ENCODE data around the gene ARFGAP1.

ARFGAP1 gene

DNA sequence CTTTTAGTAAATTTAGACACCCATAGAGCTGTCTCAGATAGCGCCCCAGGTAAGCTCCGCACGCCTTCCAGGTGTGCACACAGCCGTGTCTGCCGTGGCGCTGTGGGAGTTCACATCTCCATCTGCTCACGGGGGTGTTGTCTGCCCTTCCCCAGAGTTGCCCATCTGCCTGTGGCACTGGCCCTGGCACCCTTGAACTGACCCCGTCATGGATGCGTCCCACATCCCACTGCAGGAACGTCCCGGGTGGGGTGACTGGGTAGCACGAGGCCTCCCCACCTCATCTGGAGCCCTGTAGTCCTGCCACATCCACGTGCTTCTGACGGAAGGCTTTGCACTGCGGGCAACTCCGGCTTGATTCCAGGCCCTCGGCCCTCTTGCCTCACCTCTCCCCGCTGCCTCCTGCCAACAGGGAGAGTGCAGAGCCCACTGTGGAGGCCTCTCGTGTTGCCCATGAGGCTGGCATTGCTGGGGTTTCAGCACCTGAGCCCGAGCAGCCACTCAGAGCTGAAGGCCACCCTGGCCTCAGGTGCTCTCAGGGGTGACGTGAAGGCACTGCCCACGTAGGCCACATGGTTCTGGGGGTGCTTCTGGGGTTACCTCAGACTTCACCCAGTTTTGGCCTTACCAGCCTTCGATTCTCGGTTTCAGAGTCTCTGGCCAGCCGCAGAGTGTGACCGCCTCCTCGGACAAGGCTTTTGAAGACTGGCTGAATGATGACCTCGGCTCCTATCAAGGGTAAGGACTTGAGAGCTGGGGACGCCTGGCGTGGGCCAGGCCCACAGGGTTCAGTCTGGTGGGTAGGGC lies 5.1 kb downstream of the ARFGAP1 start:
- no peak for DNase-seq (ENCODE audit: low read depth)

DNA sequence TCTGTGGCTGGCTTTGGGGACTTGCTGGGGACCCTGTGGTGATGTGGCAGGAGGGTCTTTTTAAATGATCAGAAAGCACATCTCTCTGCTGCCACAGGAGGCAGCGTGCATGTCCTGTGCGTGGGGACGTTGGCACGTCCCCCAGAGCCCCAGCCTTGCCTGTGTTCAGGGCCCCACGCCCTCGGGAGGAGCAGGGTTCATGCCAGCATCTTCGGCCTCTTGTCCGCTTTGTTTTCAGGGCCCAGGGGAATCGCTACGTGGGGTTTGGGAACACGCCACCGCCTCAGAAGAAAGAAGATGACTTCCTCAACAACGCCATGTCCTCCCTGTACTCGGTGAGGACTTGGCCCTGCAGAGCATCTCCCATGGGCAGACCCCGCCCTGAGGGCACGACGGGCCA lies 6.0 kb downstream of the ARFGAP1 start:
- DNase-seq (ENCODE audit: low read depth), result no peak

DNA sequence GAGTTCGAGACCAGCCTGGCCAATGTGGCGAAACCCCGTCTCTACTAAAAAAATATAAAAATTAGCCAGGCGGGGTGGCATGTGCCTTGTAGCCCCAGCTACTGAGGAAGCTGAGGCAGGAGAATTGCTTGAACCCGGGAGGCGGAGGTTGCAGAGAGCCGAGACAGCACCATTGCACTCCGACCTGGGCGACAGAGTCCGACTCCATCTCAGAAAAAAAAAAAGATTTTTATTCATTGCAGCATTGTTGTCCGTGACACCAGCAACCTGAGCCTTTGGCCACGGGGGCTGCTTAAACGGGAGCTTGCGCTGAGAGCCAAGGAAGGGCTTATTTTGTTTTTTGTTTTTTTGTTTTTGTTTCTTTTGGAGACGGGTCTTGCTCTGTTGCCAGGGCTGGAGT lies 7.3 kb downstream of the ARFGAP1 start:
- DNase-seq (ENCODE audit: low read depth), result no peak

DNA sequence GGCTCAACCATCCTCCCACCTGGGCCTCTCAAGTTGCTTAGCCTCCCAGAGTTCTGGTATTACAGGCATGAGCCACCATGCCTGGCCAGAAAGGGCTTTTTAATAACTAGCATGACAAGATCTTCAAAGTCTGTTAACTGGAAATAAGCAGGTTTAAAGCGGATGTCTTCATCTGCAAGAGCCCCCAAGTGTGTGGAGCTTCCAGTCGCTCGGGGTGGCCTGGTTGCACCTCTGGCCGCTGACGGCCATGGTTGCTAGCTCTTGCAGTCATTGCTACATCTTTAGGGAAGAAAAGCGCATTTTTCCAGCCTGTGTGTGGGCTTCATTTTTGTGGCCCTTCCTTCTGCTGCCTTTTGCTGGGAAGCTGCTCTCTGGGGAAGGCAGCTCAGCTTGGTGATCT lies 7.8 kb downstream of the ARFGAP1 start:
- no peak for DNase-seq (ENCODE audit: low read depth)

DNA sequence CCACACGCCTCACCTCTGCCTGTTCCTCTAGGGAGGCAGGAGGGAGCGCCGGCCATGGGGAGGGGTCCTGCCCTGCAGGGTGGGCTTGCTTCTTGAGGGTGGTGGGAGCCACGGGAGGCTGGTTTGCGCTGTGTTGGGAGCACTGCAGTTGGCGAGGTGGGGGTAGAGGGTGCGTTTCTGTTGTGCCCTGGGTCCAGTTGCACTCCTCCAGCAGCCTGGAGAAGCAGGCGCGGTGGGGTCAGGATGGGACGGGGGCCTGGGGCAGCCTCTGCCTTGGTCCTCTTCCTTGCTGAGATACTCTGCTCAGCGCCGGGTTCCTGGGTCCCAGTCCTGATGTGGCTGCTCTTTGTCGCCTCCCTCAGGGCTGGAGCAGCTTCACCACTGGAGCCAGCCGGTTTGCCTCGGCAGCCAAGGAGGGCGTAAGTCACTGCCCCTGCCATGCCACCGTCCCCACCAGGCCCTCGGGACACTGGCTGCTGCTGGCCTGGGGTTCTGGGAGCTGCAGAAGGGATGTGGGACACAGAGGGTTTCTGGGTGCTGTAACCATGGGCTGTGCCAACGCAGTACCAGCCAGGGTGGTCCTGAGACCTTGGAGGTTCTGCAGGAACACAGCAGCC lies 8.4 kb downstream of the ARFGAP1 start:
- DNase-seq (ENCODE audit: low read depth), result no peak

DNA sequence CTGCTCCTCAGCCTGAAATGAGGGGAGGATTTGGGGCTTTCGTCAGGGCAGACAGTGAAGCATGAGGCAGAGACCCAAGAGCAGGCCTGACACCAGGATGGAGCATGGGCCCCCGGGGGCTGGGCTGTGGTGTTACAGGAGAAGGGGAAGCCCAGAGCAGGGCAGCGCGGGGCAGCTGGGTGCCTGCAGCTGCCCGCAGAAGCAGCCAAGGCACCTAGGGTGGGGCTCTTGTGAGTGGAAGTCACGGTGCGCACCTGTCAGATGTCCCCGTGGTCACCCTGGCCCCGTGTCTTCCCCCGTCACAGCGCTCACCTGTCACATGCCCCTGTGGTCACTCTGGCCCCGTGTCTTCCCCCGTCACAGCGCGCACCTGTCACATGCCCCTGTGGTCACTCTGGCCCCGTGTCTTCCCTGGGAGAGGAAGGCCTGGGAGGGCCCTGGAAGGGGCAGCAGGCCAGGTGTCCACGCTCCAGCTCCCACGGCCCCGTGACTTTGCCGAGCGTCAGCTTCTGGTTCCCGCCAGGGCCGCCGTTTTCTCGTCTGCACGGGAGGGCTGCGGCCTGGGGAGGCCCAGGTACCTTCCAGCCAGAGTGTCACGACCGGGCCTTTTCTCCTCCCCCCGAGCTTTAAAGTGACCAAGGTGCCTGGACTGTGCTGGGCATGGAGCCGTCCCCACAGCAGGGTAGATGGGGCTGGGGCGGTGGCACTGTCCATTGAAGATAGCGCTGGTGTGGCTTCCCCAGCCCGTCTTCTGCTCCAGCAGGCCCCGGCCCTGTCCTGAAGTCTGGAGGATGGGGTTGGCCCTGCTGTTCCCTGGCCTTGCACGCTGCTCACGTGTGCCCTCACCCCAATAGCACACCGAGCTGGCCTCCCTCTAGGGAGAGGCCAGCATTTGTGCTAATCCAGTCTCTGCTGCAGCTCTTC lies 9.4 kb downstream of the ARFGAP1 start:
- DNase-seq (ENCODE audit: low read depth), result no peak

DNA sequence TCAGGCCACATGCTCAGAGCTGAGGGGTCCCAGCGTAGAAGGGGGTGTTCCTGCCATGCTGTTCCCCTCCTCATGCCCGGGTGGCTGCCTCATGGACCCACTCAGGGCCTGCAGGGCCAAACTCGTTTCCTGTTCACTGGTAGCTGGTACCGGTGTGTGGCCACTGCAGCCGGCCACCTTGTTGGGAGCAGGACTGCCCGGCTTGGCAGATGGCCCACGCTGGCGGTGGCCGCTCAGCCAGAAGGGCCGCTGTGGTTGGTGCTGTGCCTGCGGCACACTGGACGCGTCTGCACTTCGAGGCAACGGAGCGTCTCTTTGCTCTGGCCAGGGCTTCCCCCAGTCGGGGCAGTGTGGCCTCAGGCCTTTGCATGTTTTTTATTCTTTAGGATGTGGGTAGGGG lies 10.3 kb downstream of the ARFGAP1 start:
- DNase-seq (ENCODE audit: low read depth), result no peak

DNA sequence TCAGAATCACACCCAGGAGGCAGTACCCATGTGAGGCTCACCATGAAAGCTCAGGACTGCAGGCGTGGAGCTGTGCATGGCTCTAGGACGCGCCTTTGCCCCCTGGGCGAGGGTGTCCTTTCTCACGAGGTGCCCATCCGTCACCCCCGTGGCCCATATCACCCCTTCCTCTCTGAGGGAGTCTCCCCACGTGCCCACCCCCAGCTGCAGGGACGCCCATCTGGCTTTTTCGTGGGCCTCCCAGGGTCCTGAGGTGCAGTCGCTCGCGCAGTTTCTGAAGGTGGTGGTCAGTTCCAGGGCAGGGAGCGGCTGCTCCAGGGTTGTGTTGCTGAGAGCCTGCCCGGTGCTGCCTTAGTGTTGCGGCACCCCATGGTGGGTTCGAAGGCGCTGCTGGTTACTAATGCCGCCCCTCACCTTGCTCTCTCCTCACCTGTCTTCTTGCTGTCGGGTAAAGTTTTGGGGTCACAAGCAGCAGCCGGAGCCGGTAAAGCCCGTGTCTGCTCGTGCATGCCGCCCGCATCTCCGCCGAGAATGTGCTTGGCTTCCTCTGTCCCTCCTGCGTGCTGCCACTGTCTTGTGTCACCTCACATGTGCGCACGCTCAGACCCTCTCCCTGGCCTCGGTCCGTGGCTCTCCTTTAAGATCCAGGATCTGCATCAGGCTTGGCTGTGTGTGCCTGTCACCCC lies 10.9 kb downstream of the ARFGAP1 start:
- DNase-seq (ENCODE audit: low read depth), result no peak

DNA sequence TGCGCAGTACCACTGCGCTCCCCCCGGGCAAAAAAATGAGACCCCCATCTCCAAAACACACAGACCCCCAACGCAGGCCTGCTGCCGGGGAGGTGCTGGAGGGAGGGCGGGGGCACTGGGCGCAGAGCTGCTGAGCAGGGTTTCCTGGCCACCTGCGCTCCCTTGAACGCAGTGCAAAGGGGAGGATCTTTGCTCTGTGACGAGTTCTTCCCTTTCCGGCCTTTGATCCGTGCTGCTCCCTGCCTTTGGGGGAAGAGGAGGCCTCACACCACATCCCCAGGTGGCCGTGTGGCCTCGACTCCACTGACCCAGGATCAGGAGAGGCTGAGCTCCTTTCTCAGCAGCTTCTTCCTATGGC lies 11.4 kb downstream of the ARFGAP1 start:
- DNase-seq (ENCODE audit: low read depth), result no peak

DNA sequence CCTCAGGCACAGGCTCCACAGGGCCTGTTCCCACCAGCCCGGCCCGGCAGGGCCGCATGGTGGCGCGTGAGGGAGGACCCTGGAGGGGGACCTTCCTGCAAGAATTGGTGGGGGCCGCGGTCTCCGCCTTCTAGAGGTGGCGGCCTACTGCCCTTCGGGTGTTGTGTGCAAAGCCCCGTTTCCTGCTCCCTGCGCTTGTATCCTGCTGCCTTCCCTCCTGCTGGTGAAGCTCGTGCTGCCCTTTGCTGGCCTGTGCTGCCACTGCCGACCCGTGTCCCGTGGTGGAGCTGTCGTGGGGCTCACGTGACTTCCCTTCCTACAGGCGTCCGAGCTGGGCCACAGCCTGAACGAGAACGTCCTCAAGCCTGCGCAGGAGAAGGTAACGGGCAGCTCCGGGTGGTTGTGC lies 11.9 kb downstream of the ARFGAP1 start:
- no peak for DNase-seq (ENCODE audit: low read depth)

DNA sequence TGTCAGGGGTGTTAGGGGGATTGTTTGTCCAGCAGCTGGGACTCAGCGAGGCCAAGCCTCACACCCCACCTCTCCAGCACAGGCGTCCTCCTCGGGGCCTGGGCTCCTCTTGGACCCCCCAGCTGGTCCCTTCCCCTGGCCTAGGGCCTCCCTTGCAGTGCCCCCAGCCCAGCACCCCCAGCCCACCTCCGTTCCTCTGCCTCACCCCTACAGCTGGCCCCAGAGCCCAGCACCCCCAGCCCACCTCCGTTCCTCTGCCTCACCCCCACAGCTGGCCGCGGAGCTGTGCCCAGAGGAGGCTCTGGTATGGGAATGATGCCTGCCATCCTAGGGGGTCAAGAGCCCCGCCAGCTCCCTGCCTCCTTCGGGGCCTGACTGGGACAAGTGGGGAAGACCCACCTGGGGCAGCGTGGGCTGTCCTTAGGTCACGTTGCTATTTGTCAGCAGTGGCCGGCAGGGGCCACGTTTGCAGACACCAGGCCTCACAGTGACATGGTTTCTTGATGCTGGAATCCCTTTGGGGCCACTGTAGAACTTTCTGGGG lies 12.4 kb downstream of the ARFGAP1 start:
- no peak for DNase-seq (ENCODE audit: low read depth)

DNA sequence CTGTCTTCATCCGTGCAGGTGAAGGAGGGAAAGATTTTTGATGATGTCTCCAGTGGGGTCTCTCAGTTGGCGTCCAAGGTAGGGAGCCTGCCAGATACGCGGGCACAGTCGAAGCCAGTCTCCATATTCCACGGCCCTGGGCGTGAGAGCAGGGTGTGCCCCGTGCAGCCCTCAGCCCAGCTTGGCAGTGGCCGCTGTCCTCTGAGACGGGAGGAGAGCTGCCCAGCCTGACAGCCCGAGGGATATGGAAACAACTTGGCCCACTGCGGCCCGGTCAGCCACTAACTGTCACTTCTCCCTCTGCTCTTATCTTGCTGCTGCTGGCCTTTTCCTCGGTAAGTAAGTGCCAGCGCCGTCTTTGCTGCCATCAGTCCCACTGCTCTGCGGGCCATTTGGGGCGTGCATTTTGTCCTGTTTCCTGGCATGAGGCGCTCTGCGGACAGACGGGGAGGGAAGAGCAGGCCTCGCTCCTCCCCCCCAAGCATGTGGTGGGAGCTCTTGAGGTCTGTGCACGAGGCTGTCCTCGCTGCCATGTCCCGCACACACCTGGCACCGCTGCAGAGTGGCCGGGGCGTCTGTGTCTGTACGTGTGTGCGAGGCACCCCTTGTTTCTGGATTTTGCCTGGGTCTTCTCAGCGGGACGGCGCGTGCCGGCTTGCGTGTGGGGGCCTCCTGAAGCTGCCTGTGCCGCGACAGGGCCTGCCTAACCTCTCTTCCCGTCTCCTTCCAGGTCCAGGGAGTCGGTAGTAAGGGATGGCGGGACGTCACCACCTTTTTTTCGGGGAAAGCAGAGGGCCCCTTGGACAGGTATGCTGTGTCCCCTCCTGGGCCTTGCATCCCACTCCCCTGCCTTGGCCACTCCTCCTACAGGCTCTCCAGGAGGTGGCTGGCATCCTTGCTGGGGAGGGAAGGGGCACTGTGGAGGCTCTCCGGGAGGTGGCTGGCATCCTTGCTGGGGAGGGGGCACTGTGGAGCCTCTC lies 13.3 kb downstream of the ARFGAP1 start:
- DNase-seq (ENCODE audit: low read depth), result no peak

DNA sequence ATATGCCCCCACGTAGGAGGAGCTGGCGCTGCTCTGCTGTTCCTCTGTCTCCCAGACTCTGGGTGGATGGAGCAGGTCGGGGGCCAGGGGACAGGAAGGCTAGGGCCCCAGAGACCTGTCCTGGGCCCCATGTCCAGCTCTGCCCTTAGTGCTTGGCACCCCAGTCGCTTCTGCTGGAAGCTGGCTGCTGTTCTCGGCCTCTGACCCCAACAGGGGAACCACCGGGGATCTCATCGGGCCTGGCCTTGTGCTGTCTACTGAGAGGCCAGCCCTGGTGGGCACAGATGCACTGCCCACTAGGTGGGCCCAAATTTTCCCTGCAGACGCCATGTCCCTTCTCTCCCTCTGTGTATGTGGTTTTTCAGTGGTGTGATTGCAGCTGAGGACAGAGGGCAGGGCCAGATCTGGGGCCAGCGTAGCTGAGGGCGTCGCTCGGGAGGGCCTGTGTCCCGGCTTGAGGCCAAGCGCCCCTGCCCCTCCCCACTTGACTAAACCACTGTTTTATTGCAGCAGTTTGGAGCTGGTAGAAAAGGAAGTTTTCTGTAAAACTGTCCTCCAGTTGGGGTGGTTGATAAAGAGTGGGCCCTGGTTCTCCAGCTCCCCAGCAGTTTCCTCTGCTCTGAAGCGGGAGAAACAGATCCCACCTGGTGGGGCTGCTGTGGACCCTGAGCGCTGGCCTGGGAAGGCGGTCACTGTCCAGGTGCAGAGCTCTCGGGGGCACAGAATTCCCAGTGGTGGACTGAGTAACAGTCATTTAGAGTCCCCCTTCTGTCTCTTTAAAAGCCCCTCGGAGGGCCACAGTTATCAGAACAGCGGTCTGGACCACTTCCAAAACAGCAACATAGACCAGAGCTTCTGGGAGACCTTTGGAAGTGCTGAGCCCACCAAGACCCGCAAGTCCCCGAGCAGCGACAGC lies 14.4 kb downstream of the ARFGAP1 start:
- no peak for DNase-seq (ENCODE audit: low read depth)

DNA sequence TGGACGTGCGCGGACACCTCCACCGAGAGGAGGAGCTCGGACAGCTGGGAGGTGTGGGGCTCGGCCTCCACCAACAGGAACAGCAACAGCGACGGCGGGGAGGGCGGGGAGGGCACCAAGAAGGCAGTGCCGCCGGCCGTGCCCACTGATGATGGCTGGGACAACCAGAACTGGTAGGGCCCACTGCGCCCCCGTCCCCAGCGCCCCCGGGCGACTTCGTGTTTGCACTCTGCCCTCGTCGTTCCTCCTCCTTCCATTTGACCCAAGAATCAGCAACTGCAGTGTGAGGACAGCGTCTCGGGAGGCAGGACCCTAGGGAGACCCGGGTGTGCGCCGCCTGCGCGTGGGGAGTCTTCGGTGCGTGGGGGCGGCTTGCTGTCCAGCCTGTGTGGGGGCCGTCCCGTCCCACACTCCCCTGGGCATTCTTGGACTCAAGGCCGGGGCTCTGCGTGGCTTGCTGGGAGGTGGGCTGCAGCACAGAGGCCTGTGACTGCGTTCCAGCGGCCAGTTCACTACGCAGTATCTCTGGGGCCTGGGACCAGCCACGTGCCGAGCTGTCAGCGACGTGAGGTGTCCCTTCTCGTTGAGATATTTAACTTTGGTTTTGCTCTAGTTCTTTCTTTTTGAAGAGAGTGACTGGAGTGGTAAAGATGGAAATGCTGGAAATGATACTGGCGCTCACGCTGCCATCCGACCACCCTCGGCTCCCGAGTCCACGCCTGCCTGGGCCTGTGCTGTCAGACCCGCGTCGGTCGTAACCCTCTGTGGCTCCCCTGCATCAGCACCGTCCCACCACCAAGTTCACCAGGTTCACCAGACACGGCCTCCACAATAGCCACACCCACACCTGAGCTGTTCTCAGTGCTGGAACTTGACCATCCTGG lies 15.3 kb downstream of the ARFGAP1 start:
- no peak for DNase-seq (ENCODE audit: low read depth)

DNA sequence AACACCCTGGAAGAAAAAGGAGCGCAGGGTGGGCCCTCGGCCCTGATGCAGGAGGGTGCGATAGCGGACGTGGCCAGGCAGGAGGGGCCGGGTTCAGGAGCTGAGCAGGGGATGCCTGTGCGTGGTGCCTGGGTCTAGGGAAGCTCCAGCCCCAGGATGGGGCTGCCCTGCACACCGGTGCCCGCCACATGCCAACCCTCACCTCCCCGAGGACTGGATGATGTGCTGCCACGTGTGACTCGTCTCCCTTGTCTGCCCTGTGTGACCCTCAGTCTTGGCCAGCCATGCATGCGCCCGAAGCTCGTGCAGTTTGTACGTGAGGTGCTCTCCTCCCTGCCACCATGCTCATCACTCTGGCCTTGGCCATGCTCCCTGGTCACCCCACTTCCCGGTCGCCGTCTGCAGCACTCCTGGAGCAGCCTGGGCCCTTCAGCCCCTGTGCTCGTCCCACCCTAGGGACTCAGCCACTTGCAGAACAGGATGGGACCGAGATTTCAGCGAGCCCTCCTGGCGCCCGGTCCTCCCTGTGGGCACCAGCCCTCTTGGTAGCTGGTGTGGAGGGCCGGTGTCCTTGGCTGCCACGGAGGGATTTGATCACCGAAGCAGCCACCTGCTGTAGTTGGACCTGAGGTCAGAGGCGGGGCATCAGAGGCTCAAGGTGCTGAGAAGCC lies 16.1 kb downstream of the ARFGAP1 start:
- DNase-seq (ENCODE audit: low read depth), result no peak

DNA sequence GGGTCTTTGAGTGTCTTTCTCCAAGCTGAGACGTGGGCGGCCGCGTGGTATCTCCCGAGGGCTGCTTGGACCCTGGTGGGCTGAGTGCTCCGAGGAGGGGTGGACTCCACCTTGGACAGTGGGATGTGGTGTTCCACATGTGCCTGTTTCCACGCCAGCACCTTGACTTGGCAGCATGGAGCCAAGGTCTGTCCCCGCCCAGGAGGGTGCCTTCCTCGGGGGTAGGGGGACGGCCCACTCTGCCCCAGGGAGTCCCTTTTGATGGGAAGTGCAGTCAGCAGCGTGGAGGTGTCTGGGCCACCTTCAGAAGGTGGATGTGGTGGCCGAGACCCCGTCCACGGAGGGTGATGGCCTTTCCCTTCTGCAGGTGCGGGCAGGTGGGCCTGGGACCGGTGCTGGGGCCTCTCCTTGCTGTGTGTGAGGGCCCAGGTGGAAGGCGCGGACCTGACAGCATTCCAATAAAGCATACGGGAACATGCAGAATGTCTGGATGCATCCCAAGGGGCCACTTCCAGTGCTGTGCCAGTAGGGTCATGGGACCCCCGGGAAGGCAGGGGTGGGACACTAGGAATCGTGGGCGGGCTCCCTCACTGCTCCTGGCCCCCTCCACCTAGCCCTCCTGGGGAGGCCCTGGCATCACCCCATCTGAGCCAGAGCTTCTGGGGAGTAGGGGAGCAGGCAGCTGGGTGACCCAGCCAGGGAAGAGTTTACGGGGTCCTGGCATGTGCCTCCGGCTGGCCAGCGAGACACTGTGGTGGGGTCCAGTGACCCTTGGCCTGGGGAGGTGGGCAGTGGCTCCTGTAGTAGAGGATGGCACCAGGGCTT lies 16.9 kb downstream of the ARFGAP1 start:
- no peak for DNase-seq (ENCODE audit: low read depth)

DNA sequence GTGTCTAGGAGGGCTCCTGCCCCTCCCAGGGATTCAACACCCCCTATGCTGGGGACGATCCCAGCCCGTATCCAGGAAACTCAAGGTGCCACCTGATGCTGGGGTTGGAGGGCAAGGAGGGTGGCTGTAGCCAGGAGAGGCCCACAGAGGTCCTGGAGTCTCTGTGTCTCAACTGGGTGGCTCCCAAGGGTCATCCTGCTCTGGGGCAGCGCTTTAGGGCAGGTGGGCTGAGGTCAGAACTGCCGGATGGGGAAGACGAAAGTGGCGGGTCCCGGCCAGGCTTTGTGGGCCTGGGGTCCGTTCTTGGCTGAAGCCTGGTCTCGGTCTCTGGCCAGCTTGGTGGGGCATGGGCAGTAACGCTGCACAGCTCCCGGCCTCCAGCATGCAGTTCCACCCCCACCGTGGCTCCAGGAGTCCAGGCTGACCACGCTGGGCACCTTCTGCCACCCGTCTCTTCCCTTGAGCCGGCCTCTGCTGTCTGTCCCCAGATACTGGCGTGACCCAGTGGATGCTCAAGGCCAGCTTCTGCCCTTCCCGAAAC lies 17.6 kb downstream of the ARFGAP1 start:
- no peak for DNase-seq (ENCODE audit: low read depth)

Measured in stimulated activated CD8-positive, alpha-beta memory T cell treated with anti-CD3 and anti-CD28 coated beads, Interleukin-12 subunit alpha, Interleukin-12 subunit beta, amount 100 ng/mL, for 4 hours (primary cell).